H1 (cell line): Measurements from ENCODE around the gene HPN. TPM values are rescaled to one million over a fixed set of nuclear protein-coding genes. Genes with fewer than 3 reads are reported as not detected.

Source experiments
- CTCF ChIA-PET: fragments of 300-600 bp; sonication (Branson Sonifier 250); formaldehyde crosslinking; loops from one replicate; lab custom pipeline; 2021; ENCODE audit not compliant: partially characterized antibody; lab: Charles Lee
- POLR2A ChIA-PET: fragments of 300-600 bp; sonication (Branson Sonifier 250); formaldehyde crosslinking; loops from one replicate; lab custom pipeline; 2021; ENCODE audit warnings: inconsistent platforms; ENCODE audit not compliant: partially characterized antibody; lab: Charles Lee
- DNase-seq, 2 experiments: peaks; one replicate each; pipeline versions ENCODE4 v3.0.0 to v3.0.0-alpha.2; 2010 to 2022; ENCODE audit warnings: low spot score in 2 of 2, low read depth in 1 of 2, mixed read lengths in 1 of 2
- FAIRE-seq: peaks from 2 replicates; lab custom pipeline; 2011; peaks lifted over from hg19 to GRCh38; lab: Jason Lieb, UNC
- H2AFZ ChIP-seq: 2 replicates; pipeline ENCODE4 v1.8.1; 2012; ENCODE audit warnings: low read length, inconsistent platforms
- H2AK5ac ChIP-seq: 2 replicates; pipeline ENCODE4 v1.6.1; 2013; ENCODE audit warnings: low read depth, low read length
- H2BK120ac ChIP-seq: replicated peaks from 2 replicates; pipeline ENCODE3; 2013; ENCODE audit warnings: low read depth, low read length, inconsistent platforms
- H2BK12ac ChIP-seq: 2 replicates; pipeline ENCODE4 v1.6.1; 2013; ENCODE audit warnings: low read depth, low read length
- H2BK15ac ChIP-seq: 2 replicates; pipeline ENCODE4 v1.6.1; 2013; ENCODE audit warnings: low read length
- H2BK20ac ChIP-seq: 2 replicates; pipeline ENCODE4 v1.6.1; 2013; ENCODE audit warnings: low read length
- H2BK5ac ChIP-seq: 2 replicates; pipeline ENCODE4 v1.6.1; 2013; ENCODE audit warnings: low read depth, low read length
- H3K14ac ChIP-seq: 2 replicates; pipeline ENCODE4 v1.6.1; 2013; ENCODE audit warnings: inconsistent platforms; ENCODE audit not compliant: insufficient read length
- H3K18ac ChIP-seq: 2 replicates; pipeline ENCODE4 v1.6.1; 2013; ENCODE audit warnings: low read length; ENCODE audit errors: extremely low read depth
- H3K23ac ChIP-seq: 2 replicates; pipeline ENCODE4 v1.6.1; 2013; ENCODE audit warnings: inconsistent platforms; ENCODE audit not compliant: insufficient read length
- H3K23me2 ChIP-seq: 2 replicates; pipeline ENCODE4 v1.6.1; 2013; ENCODE audit warnings: low read depth, low read length
- H3K27ac ChIP-seq: 2 replicates; pipeline ENCODE4 v1.6.1; 2011; ENCODE audit warnings: low read depth, low read length, inconsistent platforms
- H3K27me3 ChIP-seq, 4 experiments: replicated peaks in 1 of 4; 1 replicate in 1 of 4; 2 replicates in 3 of 4; pipeline versions ENCODE4 v1.6.1 to v1.8.1; 2011 to 2013; ENCODE audit warnings: low read length in 3 of 4, mild to moderate bottlenecking in 3 of 4, inconsistent platforms in 2 of 4, mixed read lengths in 2 of 4, moderate library complexity in 1 of 4; ENCODE audit not compliant: control insufficient read depth in 3 of 4, insufficient read depth in 3 of 4; ENCODE audit errors: extremely low read depth in 1 of 4
- H3K36me3 ChIP-seq, 4 experiments: 2 replicates each; pipeline versions ENCODE4 v1.6.1 to v1.8.1; 2011 to 2013; ENCODE audit warnings: mild to moderate bottlenecking in 4 of 4, low read length in 3 of 4, moderate library complexity in 2 of 4, control low read depth in 1 of 4, inconsistent platforms in 1 of 4; ENCODE audit not compliant: insufficient read depth in 4 of 4, control insufficient read depth in 2 of 4
- H3K4ac ChIP-seq: replicated peaks from 2 replicates; pipeline ENCODE3; 2013; ENCODE audit warnings: low read length, low read depth, mixed read lengths, inconsistent platforms; ENCODE audit not compliant: insufficient read length
- H3K4me1 ChIP-seq, 4 experiments: replicated peaks in 1 of 4; 1 replicate in 1 of 4; 2 replicates in 3 of 4; pipeline versions ENCODE4 v1.6.1 to v1.8.1; 2011 to 2013; ENCODE audit warnings: low read length in 3 of 4, inconsistent platforms in 2 of 4, mixed read lengths in 1 of 4; ENCODE audit not compliant: insufficient read depth in 4 of 4, control insufficient read depth in 3 of 4
- H3K4me2 ChIP-seq, 2 experiments: 2 replicates each; pipeline versions ENCODE4 v1.6.1 to v1.8.1; 2011 to 2013; ENCODE audit warnings: low read depth in 2 of 2, low read length in 2 of 2, control low read depth in 1 of 2, inconsistent platforms in 1 of 2, mild to moderate bottlenecking in 1 of 2; ENCODE audit not compliant: insufficient read depth in 1 of 2
- H3K4me3 ChIP-seq, 4 experiments: fragments of 200-600, 300-600 bp in 1 of 4; sonication (generic), shearing (Covaris generic), sonication (Bioruptor Twin) in 1 of 4; 2 replicates each; pipeline versions ENCODE4 v1.5.1 to v1.8.1; 2011 to 2016; ENCODE audit warnings: low read length in 4 of 4, low read depth in 3 of 4, control low read depth in 2 of 4, inconsistent platforms in 2 of 4, mild to moderate bottlenecking in 2 of 4, mixed read lengths in 1 of 4, moderate library complexity in 1 of 4; ENCODE audit not compliant: insufficient read depth in 2 of 4; ENCODE audit errors: extremely low read depth in 1 of 4
- H3K56ac ChIP-seq: replicated peaks from 2 replicates; pipeline ENCODE3; 2013; ENCODE audit warnings: low read depth, mild to moderate bottlenecking, mixed read lengths, low read length, inconsistent platforms; ENCODE audit not compliant: insufficient read length
- H3K79me1 ChIP-seq: 2 replicates; pipeline ENCODE4 v1.6.1; 2013; ENCODE audit warnings: low read depth, low read length, control low read depth
- H3K79me2 ChIP-seq, 2 experiments: 2 replicates each; pipeline versions ENCODE4 v1.6.1 to v1.8.1; 2012 to 2013; ENCODE audit warnings: low read length in 2 of 2, mild to moderate bottlenecking in 2 of 2, inconsistent platforms in 1 of 2; ENCODE audit not compliant: insufficient read depth in 2 of 2, control insufficient read depth in 1 of 2
- H3K9ac ChIP-seq, 4 experiments: replicated peaks in 1 of 4; 1 replicate in 1 of 4; 2 replicates in 3 of 4; pipeline versions ENCODE4 v1.6.1 to v1.8.1; 2011 to 2013; ENCODE audit warnings: low read depth in 3 of 4, low read length in 3 of 4, control low read depth in 2 of 4, mild to moderate bottlenecking in 2 of 4, moderate library complexity in 2 of 4, inconsistent platforms in 1 of 4; ENCODE audit errors: extremely low read depth in 1 of 4
- H3K9me3 ChIP-seq, 2 experiments: 2 replicates each; pipeline versions ENCODE4 v1.6.1 to v1.8.1; 2012 to 2013; ENCODE audit warnings: mild to moderate bottlenecking in 2 of 2, moderate library complexity in 2 of 2, control low read depth in 1 of 2, inconsistent platforms in 1 of 2, low read depth in 1 of 2, low read length in 1 of 2, mixed read lengths in 1 of 2; ENCODE audit not compliant: insufficient read depth in 2 of 2
- H4K20me1 ChIP-seq, 2 experiments: replicated peaks in 1 of 2; 2 replicates each; pipeline versions ENCODE3 to v1.8.1; 2011 to 2013; ENCODE audit warnings: inconsistent platforms in 2 of 2, low read length in 2 of 2, mild to moderate bottlenecking in 1 of 2; ENCODE audit not compliant: insufficient read depth in 2 of 2, control insufficient read depth in 1 of 2
- H4K5ac ChIP-seq: 2 replicates; pipeline ENCODE4 v1.6.1; 2013; ENCODE audit warnings: low read length, low read depth, mixed read lengths, inconsistent platforms; ENCODE audit not compliant: insufficient read length
- H4K8ac ChIP-seq: 2 replicates; pipeline ENCODE4 v1.8.0; 2013; ENCODE audit warnings: mild to moderate bottlenecking, moderate library complexity, low read length, inconsistent platforms; ENCODE audit not compliant: insufficient read depth; ENCODE audit errors: extremely low read depth
- H4K91ac ChIP-seq: replicated peaks from 2 replicates; pipeline ENCODE3; 2013; ENCODE audit warnings: low read length, mixed read lengths, inconsistent platforms; ENCODE audit not compliant: insufficient read length
- CEBPB ChIP-seq: IDR thresholded peaks from 2 replicates; pipeline ENCODE4 v1.6.1; 2012; ENCODE audit warnings: low read depth, low read length
- E2F6 ChIP-seq: IDR thresholded peaks from 2 replicates; pipeline ENCODE4 v1.6.1; 2012; ENCODE audit warnings: inconsistent platforms
- EZH2 ChIP-seq: fragments of 200-600 bp; sonication (generic); IDR thresholded peaks from 2 replicates; pipeline ENCODE4 v1.7.1; 2012; ENCODE audit warnings: low read depth, mild to moderate bottlenecking, moderate library complexity, low read length, inconsistent platforms; ENCODE audit not compliant: severe bottlenecking
- FOSL1 ChIP-seq: IDR thresholded peaks from 2 replicates; pipeline ENCODE4 v1.6.1; 2011; ENCODE audit warnings: mild to moderate bottlenecking, low read depth, low read length, moderate library complexity; ENCODE audit not compliant: insufficient read depth
- MAFK ChIP-seq: IDR thresholded peaks from 2 replicates; pipeline ENCODE4 v1.6.1; 2012; ENCODE audit warnings: low read depth, mild to moderate bottlenecking, improper control_type of control experiment, low read length
- NANOG ChIP-seq: IDR thresholded peaks from 2 replicates; pipeline ENCODE4 v1.6.1; 2011; ENCODE audit warnings: low read length, low read depth, mild to moderate bottlenecking, inconsistent platforms; ENCODE audit not compliant: insufficient read depth, poor library complexity, severe bottlenecking
- NRF1 ChIP-seq: IDR thresholded peaks from 2 replicates; pipeline ENCODE4 v1.6.1; 2011; ENCODE audit warnings: mild to moderate bottlenecking, low read depth, low read length, improper control_type of control experiment
- TAF1 ChIP-seq: IDR thresholded peaks from 2 replicates; pipeline ENCODE4 v1.6.1; 2011; ENCODE audit warnings: mild to moderate bottlenecking, low read depth, low read length
- TBP ChIP-seq: IDR thresholded peaks from 2 replicates; pipeline ENCODE4 v1.6.1; 2011; ENCODE audit warnings: low read depth, low read length, improper control_type of control experiment
- TEAD4 ChIP-seq: IDR thresholded peaks from 2 replicates; pipeline ENCODE4 v1.6.1; 2012; ENCODE audit warnings: low read depth, low read length, inconsistent platforms, mixed read lengths
- WGBS, 2 experiments: shearing (Covaris generic) in 1 of 2; methylation state at CpG; one replicate each; pipeline versions ENCODE4 v1.1.6 to v1.1.7; 2013 to 2015; ENCODE audit warnings: low lambda C conversion rate in 2 of 2, mixed read lengths in 2 of 2, inconsistent platforms in 1 of 2, low coverage in 1 of 2, missing lambda C conversion rate in 1 of 2; ENCODE audit not compliant: insufficient replicate concordance in 2 of 2, insufficient coverage in 1 of 2, insufficient read length in 1 of 2; ENCODE audit errors: extremely low coverage in 1 of 2, missing lambda C conversion rate in 1 of 2; 5-methylcytosine and 5-hydroxymethylcytosine counted together
- polyA plus RNA-seq, 7 experiments: library from polyadenylated mRNA; depleted of rRNA in 3 of 7; stranded (reverse) in 5 of 7; unstranded in 2 of 7; fragments of >200 nt in 5 of 7; fragments of 200-250 nt in 2 of 7; gene quantifications; 1 replicate in 5 of 7; 2 replicates in 1 of 7; 4 replicates in 1 of 7; pipeline versions ENCODE4 v1.2.1 to v1.2.3, GENCODE V29; 2011 to 2013; ENCODE audit warnings: missing spikeins in 2 of 7, mixed read lengths in 2 of 7
- total RNA-seq: library from RNA; stranded (reverse); fragmentation: NEBNext Ultra II Directional; extraction: Animal tissue kit (Norgen Biotek cat#: 25700); gene quantifications from 2 replicates; pipeline ENCODE4 v1.2.1, GENCODE V29; 2021

The HPN gene
- total and polyA plus RNA-seq, 2 of the 8 experiments (the other 6 are each of a cell fraction or from before 2014, with no cell fraction given) = 14.7 to 33.7 TPM

DNA sequence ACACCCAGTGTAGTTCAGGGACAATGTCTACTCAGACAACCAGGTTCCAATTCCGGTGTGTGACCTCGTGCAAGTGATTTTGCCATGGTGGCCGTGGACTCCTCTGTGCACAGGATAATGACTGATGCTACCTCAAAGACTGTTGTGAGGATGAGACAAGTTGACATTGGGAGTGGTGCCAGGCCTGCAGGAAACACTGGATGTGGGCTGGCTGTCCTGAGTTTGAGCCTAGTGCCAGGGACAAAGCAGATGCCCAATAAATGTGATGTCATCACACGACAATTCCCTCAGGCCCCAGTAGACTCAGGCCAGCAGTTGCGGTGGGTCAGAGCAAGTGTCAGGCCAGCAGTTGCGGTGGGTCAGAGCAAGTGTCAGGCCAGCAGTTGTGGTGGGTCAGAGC lies 17.4 kb upstream of the HPN start:
- Histone ChIP-seq H3K4ac (no peak overlapping the region), H3K9ac (no peak overlapping the region), H3K14ac (no peak overlapping the region), H3K9me3 (no peaks in the 10 kb centered on the region), H2BK120ac (no peak overlapping the region), H4K8ac (no peak overlapping the region), H3K4me2 (no peak overlapping the region), H3K23ac (no peak overlapping the region), H2AFZ (no peak overlapping the region), H3K79me2 (no peaks in the 10 kb centered on the region), H2BK20ac (no peak overlapping the region), H4K91ac (no peak overlapping the region), H3K27me3 (no peaks in the 10 kb centered on the region), H3K18ac (no peak overlapping the region), H3K4me3 (no peak overlapping the region), H2BK15ac (no peak overlapping the region), H3K56ac (no peak overlapping the region), H3K23me2 (no peaks in the 10 kb centered on the region), H4K20me1 (peaks cover 6 to 30% of the 10 kb centered on the region in 2 experiments), H3K36me3 (peaks cover 42 to 82% (median 72%) of the 10 kb centered on the region in 4 experiments), H3K27ac (no peak overlapping the region), H4K5ac (no peak overlapping the region), H2BK5ac (no peak overlapping the region), H2AK5ac (no peak overlapping the region), H2BK12ac (no peak overlapping the region), H3K79me1 (no peaks in the 10 kb centered on the region), H3K4me1 (no peaks in the 10 kb centered on the region)
- FAIRE-seq (no peak), DNase-seq (no peak)
- no peak for TF ChIP-seq CEBPB
- TF ChIP-seq TAF1 = no peak
- no peak for TF ChIP-seq E2F6
- no peak for TF ChIP-seq EZH2
- TF ChIP-seq NANOG = no peak
- no peak for TF ChIP-seq TEAD4
- no peak for TF ChIP-seq TBP
- TF ChIP-seq FOSL1 = no peak
- TF ChIP-seq NRF1 = no peak
- no peak for TF ChIP-seq MAFK
- ChIA-PET CTCF (interaction anchor here (1.0 to 1.4 kb wide), 2 partner anchors 44 to 51 kb away, joined by 4 read pairs; no protein-coding TSS in a partner anchor), POLR2A (interaction anchor here (0.6 to 24.8 kb wide), 2 partner anchors 19 to 194 kb away, joined by 3 to 366 read pairs; partner anchors contain the start of gene GRAMD1A)
- WGBS, 2 experiments = 94% methylated on average over 6 of the region's 6 CpGs; no CpG with 5 or more reads in 1 of the 2 experiments
